ENCODE results near the gene REEP1. TPM values are rescaled to one million over a fixed set of nuclear protein-coding genes. Genes with fewer than 3 reads are reported as not detected.

The REEP1 gene
- total RNA-seq, 6 experiments from 2014 or later, result 0.61 to 1.8 (median 0.85) TPM

- Histone ChIP-seq H3K27me3 (no peaks in the 10 kb centered on the region), H3K4me1 (peaks cover 0 to 15% (median 1%) of the 10 kb centered on the region in 4 donors), H3K36me3 (no peaks in the 10 kb centered on the region), H3K9me3 (no peaks in the 10 kb centered on the region), H3K27ac (no peak overlapping the region), H3K4me3 (no peak overlapping the region)
- 78% methylated on average over 4 of the region's 4 CpGs for WGBS (ENCODE audit: insufficient coverage, low coverage, low lambda C conversion rate, missing lambda C conversion rate)
- ATAC-seq (no peak), DNase-seq (no peak)
- intact Hi-C loops (cut with DNase I), result loop anchor here in 1 of 2 donors (10.0 kb wide), 1 partner anchor 137 kb away; no protein-coding TSS in a partner anchor
- TF ChIP-seq CTCF (IDR thresholded peaks at IDR 0.05) (no peak), POLR2A (IDR thresholded peaks at IDR 0.05) (no peak)
Measured at GRCh38 chr2:86218124-86218523, 119.3 kb downstream of the REEP1 start.

- Histone ChIP-seq H3K4me3 (no peak overlapping the region), H3K36me3 (peaks cover 0 to 7% (median 3%) of the 10 kb centered on the region in 4 donors), H3K9me3 (no peaks in the 10 kb centered on the region), H3K27ac (no peak overlapping the region), H3K4me1 (peaks cover 0 to 28% (median 4%) of the 10 kb centered on the region in 4 donors), H3K27me3 (no peaks in the 10 kb centered on the region)
- no peak for DNase-seq
- no peak for ATAC-seq
- TF ChIP-seq CTCF (IDR thresholded peaks at IDR 0.05), result no peak
- TF ChIP-seq POLR2A (IDR thresholded peaks at IDR 0.05), result no peak
- intact Hi-C loops (cut with DNase I), result loop anchor here in 1 of 2 donors (10.0 kb wide), 1 partner anchor 138 kb away; no protein-coding TSS in a partner anchor
- 66% methylated on average over 12 of the region's 13 CpGs for WGBS (ENCODE audit: insufficient coverage, low coverage, low lambda C conversion rate, missing lambda C conversion rate)
Measured at GRCh38 chr2:86216575-86217555, 120.6 kb downstream of the REEP1 start.

- no peak for DNase-seq
- no peak for ATAC-seq
- 91% methylated on average over 2 of the region's 2 CpGs for WGBS (ENCODE audit: insufficient coverage, low coverage, low lambda C conversion rate, missing lambda C conversion rate)
- Histone ChIP-seq H3K4me3 (no peak overlapping the region), H3K27ac (no peak overlapping the region), H3K27me3 (no peaks in the 10 kb centered on the region), H3K36me3 (peaks cover 0 to 17% (median 9%) of the 10 kb centered on the region in 4 donors), H3K9me3 (no peaks in the 10 kb centered on the region), H3K4me1 (peaks cover 0 to 40% (median 7%) of the 10 kb centered on the region in 4 donors)
- TF ChIP-seq POLR2A (IDR thresholded peaks at IDR 0.05), result no peak
- no peak for TF ChIP-seq CTCF (IDR thresholded peaks at IDR 0.05)
- intact Hi-C loops (cut with DNase I), result loop anchor here in 1 of 2 donors (10.0 kb wide), 1 partner anchor 140 kb away; no protein-coding TSS in a partner anchor
Measured at GRCh38 chr2:86214503-86214832, 123.0 kb downstream of the REEP1 start.

- intact Hi-C loops (cut with DNase I), result loop anchor here in 1 of 2 donors (10.0 kb wide), 1 partner anchor 141 kb away; no protein-coding TSS in a partner anchor
- Histone ChIP-seq H3K4me1 (peaks cover 0 to 40% (median 7%) of the 10 kb centered on the region in 4 donors), H3K27ac (peak overlapping the region in 1 of 3 donors; percentile 52), H3K9me3 (no peaks in the 10 kb centered on the region), H3K4me3 (no peak overlapping the region), H3K36me3 (peaks cover 0 to 23% (median 11%) of the 10 kb centered on the region in 4 donors), H3K27me3 (no peaks in the 10 kb centered on the region)
- peak in 1 of 3 donors; percentile 38 for DNase-seq
- TF ChIP-seq CTCF (IDR thresholded peaks at IDR 0.05) (no peak), POLR2A (IDR thresholded peaks at IDR 0.05) (no peak)
- 25% methylated on average over 3 of the region's 4 CpGs for WGBS (ENCODE audit: insufficient coverage, low coverage, low lambda C conversion rate, missing lambda C conversion rate)
- ATAC-seq, result peak in 2 of 4 donors; percentile 7 to 56
Measured at GRCh38 chr2:86213699-86214502, 123.5 kb downstream of the REEP1 start.
